ENCODE measurements around the gene KIF22.
A peak's percentile ranks its signal among the peaks of the same experiment; 100 is the strongest.

The KIF22 gene

GRCh38 chr16:29848420-29849297 is 58.1 kb downstream of the KIF22 start:
- H3K4me3 ChIP-seq (ENCODE audit: low read length) = no peak overlapping the region
- DNase-seq (ENCODE audit: low read depth) = peak; percentile 69
- TF ChIP-seq CTCF (IDR thresholded peaks at IDR 0.05; ENCODE audit: insufficient read depth, low read depth, low read length, missing control alignments) = peak; percentile 89

- no peak overlapping the region for H3K4me3 ChIP-seq (ENCODE audit: low read length)
- DNase-seq (ENCODE audit: low read depth) = no peak
- no peak for TF ChIP-seq CTCF (IDR thresholded peaks at IDR 0.05; ENCODE audit: insufficient read depth, low read depth, low read length, missing control alignments)
Measured at GRCh38 chr16:29849505-29849904, 59.0 kb downstream of the KIF22 start.

- no peak overlapping the region for H3K4me3 ChIP-seq (ENCODE audit: low read length)
- no peak for DNase-seq (ENCODE audit: low read depth)
- no peak for TF ChIP-seq CTCF (IDR thresholded peaks at IDR 0.05; ENCODE audit: insufficient read depth, low read depth, low read length, missing control alignments)
Measured at GRCh38 chr16:29850998-29851397, 60.4 kb downstream of the KIF22 start.

- TF ChIP-seq CTCF (IDR thresholded peaks at IDR 0.05; ENCODE audit: insufficient read depth, low read depth, low read length, missing control alignments) = no peak
- no peak for DNase-seq (ENCODE audit: low read depth)
- H3K4me3 ChIP-seq (ENCODE audit: low read length) = no peak overlapping the region
Measured at GRCh38 chr16:29852654-29853053, 62.1 kb downstream of the KIF22 start.

GRCh38 chr16:29854520-29855100 is 64.1 kb downstream of the KIF22 start:
- no peak for TF ChIP-seq CTCF (IDR thresholded peaks at IDR 0.05; ENCODE audit: insufficient read depth, low read depth, low read length, missing control alignments)

More at GRCh38 chr16:29854520-29855100, 64.1 kb downstream of the KIF22 start:
- DNase-seq (ENCODE audit: low read depth) = no peak
- H3K4me3 ChIP-seq (ENCODE audit: low read length) = no peak overlapping the region
